ENCODE data around the gene PALB2. TPM values are rescaled to one million over a fixed set of nuclear protein-coding genes. Genes with fewer than 3 reads are reported as not detected.
"Not testable (repeated sequence)": the region's sequence is repeated elsewhere in the genome, so short reads cannot be mapped to it uniquely, and the experiment has no call there.

Gene PALB2
- total RNA-seq, 6 donors from 2014 or later, result 6.4 to 32.5 (median 11.6) TPM

DNA sequence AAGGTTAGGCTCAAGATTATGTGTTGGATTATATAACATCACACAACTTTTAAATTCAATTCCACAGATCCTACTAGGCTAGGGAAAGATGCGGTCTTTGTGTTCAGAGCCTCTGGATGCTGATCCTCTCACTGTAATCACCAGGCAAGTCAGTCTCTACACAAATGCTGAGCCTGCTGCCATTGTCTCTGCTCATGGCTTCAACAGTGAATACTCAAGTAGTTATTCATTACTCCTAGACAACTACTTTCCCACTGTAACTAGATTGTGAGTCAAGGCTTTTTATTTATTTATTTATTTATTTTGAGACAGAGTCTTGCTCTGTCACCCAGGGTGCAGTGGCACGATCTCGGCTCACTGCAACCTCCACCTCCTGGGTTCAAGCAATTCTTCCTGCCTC lies 29.2 kb downstream of the PALB2 start:
- Histone ChIP-seq H3K9me3 (no peaks in the 10 kb centered on the region), H3K27ac (no peak overlapping the region), H3K4me1 (no peaks in the 10 kb centered on the region), H3K27me3 (no peaks in the 10 kb centered on the region), H3K36me3 (peaks cover 0 to 45% (median 15%) of the 10 kb centered on the region in 4 donors), H3K4me3 (no peak overlapping the region)
- no peak for DNase-seq
- TF ChIP-seq, protein P1, sequence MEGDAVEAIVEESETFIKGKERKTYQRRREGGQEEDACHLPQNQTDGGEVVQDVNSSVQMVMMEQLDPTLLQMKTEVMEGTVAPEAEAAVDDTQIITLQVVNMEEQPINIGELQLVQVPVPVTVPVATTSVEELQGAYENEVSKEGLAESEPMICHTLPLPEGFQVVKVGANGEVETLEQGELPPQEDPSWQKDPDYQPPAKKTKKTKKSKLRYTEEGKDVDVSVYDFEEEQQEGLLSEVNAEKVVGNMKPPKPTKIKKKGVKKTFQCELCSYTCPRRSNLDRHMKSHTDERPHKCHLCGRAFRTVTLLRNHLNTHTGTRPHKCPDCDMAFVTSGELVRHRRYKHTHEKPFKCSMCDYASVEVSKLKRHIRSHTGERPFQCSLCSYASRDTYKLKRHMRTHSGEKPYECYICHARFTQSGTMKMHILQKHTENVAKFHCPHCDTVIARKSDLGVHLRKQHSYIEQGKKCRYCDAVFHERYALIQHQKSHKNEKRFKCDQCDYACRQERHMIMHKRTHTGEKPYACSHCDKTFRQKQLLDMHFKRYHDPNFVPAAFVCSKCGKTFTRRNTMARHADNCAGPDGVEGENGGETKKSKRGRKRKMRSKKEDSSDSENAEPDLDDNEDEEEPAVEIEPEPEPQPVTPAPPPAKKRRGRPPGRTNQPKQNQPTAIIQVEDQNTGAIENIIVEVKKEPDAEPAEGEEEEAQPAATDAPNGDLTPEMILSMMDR (IDR thresholded peaks at IDR 0.05), result no peak
- TF ChIP-seq POLR2A (IDR thresholded peaks at IDR 0.05) (no peak), POLR2AphosphoS5 (IDR thresholded peaks at IDR 0.05) (no peak), EP300 (IDR thresholded peaks at IDR 0.05) (no peak)
- WGBS, 2 donors, result 98 to 100% methylated on average over 3 of the region's 3 CpGs
- ATAC-seq (ENCODE audit: low FRiP score in 2 of 2), result no peak

DNA sequence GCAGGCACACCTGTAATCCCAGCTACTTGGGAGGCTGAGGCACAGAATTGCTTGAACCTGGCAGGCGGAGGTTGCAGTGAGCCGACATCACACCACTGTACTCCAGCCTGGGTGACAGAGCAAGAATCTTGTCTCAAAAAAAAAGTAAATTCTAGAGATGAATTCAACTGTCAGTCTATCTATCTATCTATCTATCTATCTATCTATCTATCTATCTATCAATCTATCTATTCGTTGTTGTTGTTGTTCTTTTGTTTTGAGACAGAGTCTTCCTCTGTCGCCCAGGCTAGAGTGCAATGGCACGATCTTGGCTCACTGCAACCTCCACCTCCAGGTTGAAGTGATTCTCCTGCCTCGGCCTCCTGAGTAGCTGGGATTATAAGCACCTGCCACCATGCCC lies 30.2 kb downstream of the PALB2 start:
- not testable (repeated sequence) for H3K4me3 ChIP-seq; H3K27ac ChIP-seq; H3K9me3 ChIP-seq; DNase-seq; H3K27me3 ChIP-seq; H3K4me1 ChIP-seq; ATAC-seq (ENCODE audit: low FRiP score in 2 of 2)
- WGBS, 2 donors, result 86 to 99% methylated on average over 6 of the region's 6 CpGs
- peaks cover 0 to 47% (median 16%) of the 10 kb centered on the region in 4 donors for H3K36me3 ChIP-seq

DNA sequence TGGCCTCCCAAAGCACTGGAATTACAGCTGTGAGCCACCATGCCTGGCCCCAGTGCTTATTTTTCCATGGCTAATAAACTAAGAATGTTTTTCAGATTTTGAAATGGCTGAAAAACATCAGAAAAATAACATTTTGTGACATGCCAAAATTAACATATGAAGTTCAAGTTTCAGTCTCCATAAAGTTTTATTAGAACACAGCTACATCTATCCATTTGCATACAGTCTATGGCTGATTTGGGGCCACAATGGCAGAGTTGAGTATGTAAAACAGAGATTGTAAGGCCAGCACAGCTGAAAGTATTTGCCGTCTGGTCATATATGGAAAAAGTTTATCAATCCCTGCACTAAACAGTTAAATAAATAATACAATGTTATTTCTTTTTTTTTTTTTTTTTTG lies 31.2 kb downstream of the PALB2 start:
- WGBS, 2 donors, result 88 to 100% methylated on average over 1 of the region's 1 CpG
- no peaks in the 10 kb centered on the region for H3K4me1 ChIP-seq
- DNase-seq, result no peak
- TF ChIP-seq EP300 (IDR thresholded peaks at IDR 0.05) (no peak), POLR2AphosphoS5 (IDR thresholded peaks at IDR 0.05) (no peak), POLR2A (IDR thresholded peaks at IDR 0.05) (no peak)
- TF ChIP-seq, protein P1 (IDR thresholded peaks at IDR 0.05), result no peak
- no peak overlapping the region for H3K4me3 ChIP-seq
- H3K9me3 ChIP-seq, result no peaks in the 10 kb centered on the region
- peaks cover 0 to 56% (median 19%) of the 10 kb centered on the region in 4 donors for H3K36me3 ChIP-seq
- no peak for ATAC-seq (ENCODE audit: low FRiP score in 2 of 2)
- H3K27me3 ChIP-seq, result no peaks in the 10 kb centered on the region
- H3K27ac ChIP-seq, result no peak overlapping the region

DNA sequence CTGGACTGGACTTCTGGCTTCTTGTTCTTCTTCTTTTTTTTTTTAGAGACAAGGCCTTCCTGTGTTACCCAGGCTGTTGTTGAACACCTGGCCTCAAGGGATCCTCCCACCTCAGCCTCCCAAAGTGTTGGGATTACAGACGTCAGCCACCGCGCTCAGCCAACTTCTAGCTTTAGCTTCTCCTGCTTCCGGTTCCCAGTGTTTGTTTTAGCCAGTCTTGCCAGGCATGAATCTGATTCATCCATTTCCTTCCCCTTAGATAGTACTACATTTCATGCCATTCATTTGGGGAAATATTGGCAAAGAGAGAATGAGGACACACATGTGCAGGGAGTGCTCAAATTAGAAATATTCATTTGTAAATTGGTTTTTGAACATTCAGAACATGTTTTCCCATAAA lies 32.9 kb downstream of the PALB2 start:
- no peak for ATAC-seq (ENCODE audit: low FRiP score in 2 of 2)
- TF ChIP-seq POLR2A (IDR thresholded peaks at IDR 0.05), result no peak
- TF ChIP-seq POLR2AphosphoS5 (IDR thresholded peaks at IDR 0.05), result no peak
- no peaks in the 10 kb centered on the region for H3K27me3 ChIP-seq
- H3K4me3 ChIP-seq, result no peak overlapping the region
- H3K36me3 ChIP-seq, result peaks cover 0 to 61% (median 25%) of the 10 kb centered on the region in 4 donors
- H3K27ac ChIP-seq, result no peak overlapping the region
- WGBS, 2 donors, result 65% methylated on average over 4 of the region's 4 CpGs
- no peaks in the 10 kb centered on the region for H3K4me1 ChIP-seq
- no peaks in the 10 kb centered on the region for H3K9me3 ChIP-seq
- DNase-seq, result no peak

DNA sequence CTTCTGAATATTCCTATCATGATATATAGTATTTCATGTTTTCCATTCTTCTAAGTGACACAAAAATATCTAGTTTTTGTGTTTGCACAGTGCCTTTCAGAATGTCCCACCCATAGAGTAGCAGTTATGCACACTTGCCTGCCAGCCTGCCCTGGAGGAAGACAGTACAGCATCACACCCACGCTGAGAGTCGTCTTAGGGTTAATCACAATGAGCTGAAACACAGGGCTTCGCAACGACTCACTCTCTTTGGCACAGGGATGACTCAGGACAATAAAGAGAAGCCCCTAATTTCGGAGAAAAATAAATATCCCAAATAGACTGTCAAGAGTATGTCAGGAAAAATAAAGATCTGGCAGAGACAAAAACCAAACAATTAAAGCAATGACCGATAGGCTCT lies 33.4 kb downstream of the PALB2 start:
- DNase-seq, result no peak
- Histone ChIP-seq H3K9me3 (no peaks in the 10 kb centered on the region), H3K36me3 (peaks cover 0 to 61% (median 27%) of the 10 kb centered on the region in 4 donors), H3K4me1 (no peaks in the 10 kb centered on the region), H3K27me3 (no peaks in the 10 kb centered on the region), H3K4me3 (no peak overlapping the region), H3K27ac (no peak overlapping the region)
- TF ChIP-seq POLR2AphosphoS5 (IDR thresholded peaks at IDR 0.05) (no peak), EP300 (IDR thresholded peaks at IDR 0.05) (no peak), POLR2A (IDR thresholded peaks at IDR 0.05) (no peak)
- TF ChIP-seq, protein P1 (IDR thresholded peaks at IDR 0.05), result no peak
- WGBS, 2 donors, result 79 to 85% methylated on average over 6 of the region's 6 CpGs
- no peak for ATAC-seq (ENCODE audit: low FRiP score in 2 of 2)

DNA sequence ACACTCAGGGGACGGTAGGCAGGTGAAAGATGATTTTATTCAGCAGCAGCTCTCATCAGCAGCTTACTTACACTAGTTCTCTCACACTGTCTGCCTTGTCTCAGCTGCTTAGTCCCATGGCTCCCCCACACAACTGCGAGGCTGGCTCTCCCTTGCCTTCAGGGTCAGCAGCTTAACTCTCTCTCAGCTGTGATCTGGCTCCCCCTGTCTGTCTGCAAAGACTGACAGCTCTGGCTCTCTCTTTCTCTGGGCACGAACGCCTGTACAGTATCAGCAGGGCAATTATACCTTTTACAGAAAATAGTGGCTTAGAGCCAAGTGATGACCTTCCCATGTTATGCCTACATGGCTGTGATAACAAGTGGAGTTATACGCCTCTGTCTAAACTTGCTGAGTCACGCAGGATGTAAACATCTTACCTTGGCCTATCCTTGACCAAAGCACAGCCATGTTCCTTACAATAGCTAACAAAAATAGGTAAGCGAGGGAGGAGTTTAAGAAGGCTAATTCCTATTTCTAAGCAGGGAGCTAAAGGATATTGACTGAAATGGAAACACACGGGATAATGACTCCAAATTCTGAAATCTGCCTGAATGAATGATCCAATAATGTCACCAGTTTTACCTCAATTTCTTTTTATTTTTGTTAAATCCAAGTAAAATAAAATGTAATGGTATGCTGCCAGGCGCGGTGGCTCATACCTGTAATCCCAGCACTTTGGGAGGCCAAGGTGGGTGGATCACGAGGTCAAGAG lies 43.9 kb downstream of the PALB2 start:
- no peak for DNase-seq
- no peak for TF ChIP-seq EP300 (IDR thresholded peaks at IDR 0.05)
- TF ChIP-seq, protein P1 (IDR thresholded peaks at IDR 0.05), result peak in 1 of 6 experiments; percentile 6

More for the DNA sequence above, 43.9 kb downstream of the PALB2 start:
- H3K36me3 ChIP-seq, result peaks cover 0 to 23% (median 12%) of the 10 kb centered on the region in 4 donors
- H3K4me3 ChIP-seq, result no peak overlapping the region
- H3K27me3 ChIP-seq, result no peaks in the 10 kb centered on the region
- no peak overlapping the region for H3K27ac ChIP-seq
- peaks cover 12 to 27% (median 17%) of the 10 kb centered on the region in 4 donors for H3K4me1 ChIP-seq
- WGBS, 2 donors, result 83 to 86% methylated on average over 11 of the region's 11 CpGs
- ATAC-seq (ENCODE audit: low FRiP score in 2 of 2), result no peak
- H3K9me3 ChIP-seq, result no peaks in the 10 kb centered on the region
